ENCODE results near the gene LYL1. TPM values are rescaled to one million over a fixed set of nuclear protein-coding genes. Genes with fewer than 3 reads are reported as not detected.

Gene LYL1
- total RNA-seq, 4 donors from 2014 or later = 4.5 to 33.4 (median 16.7) TPM

GRCh38 chr19:13069415-13070359, 33.0 kb downstream of the LYL1 start:
- Histone ChIP-seq H3K9me3 (no peaks in the 10 kb centered on the region), H3K4me1 (peaks cover 29 to 53% (median 43%) of the 10 kb centered on the region in 4 donors), H3K36me3 (peaks cover 0 to 7% (median 0%) of the 10 kb centered on the region in 4 donors), H3K27ac (peak overlapping the region in 3 of 4 donors; percentile 4 to 72 (median 30)), H3K4me3 (no peak overlapping the region), H3K27me3 (no peaks in the 10 kb centered on the region)
- DNase-seq = no peak
- intact Hi-C loops (cut with DNase I; ENCODE audit: low total_unique reads) (loop anchor here (10.0 kb wide), 1 partner anchor 55 kb away; no protein-coding TSS in a partner anchor), in situ Hi-C loops (cut with MboI; ENCODE audit: low pct_ligation_motif_present in 1 of 4, low pct_unique_long_range_greater_than_20kb in 1 of 4, low sequenced_read_pairs in 3 of 4) (no loop called here)
- WGBS, 2 donors (ENCODE audit: low coverage in 1 of 2) = 40 to 56% methylated on average over 1 to 18 of the region's 20 CpGs
- TF ChIP-seq CTCF (IDR thresholded peaks at IDR 0.05) (no peak), POLR2AphosphoS5 (IDR thresholded peaks at IDR 0.05) (no peak), POLR2A (IDR thresholded peaks at IDR 0.05) (no peak), EP300 (IDR thresholded peaks at IDR 0.05; ENCODE audit: low read depth) (no peak)

- H3K36me3 ChIP-seq = no peaks in the 10 kb centered on the region
- TF ChIP-seq POLR2AphosphoS5 (IDR thresholded peaks at IDR 0.05) (no peak), POLR2A (IDR thresholded peaks at IDR 0.05) (no peak)
- peaks cover 29 to 67% (median 52%) of the 10 kb centered on the region in 4 donors for H3K4me1 ChIP-seq
- 15 to 66% methylated on average over 2 to 6 of the region's 6 CpGs for WGBS, 2 donors (ENCODE audit: low coverage in 1 of 2)
- H3K9me3 ChIP-seq = no peaks in the 10 kb centered on the region
- DNase-seq = no peak
- peak overlapping the region; percentile 11 to 72 (median 42) for H3K27ac ChIP-seq
- intact Hi-C loops (cut with DNase I; ENCODE audit: low total_unique reads) (loop anchor here (10.0 kb wide), 1 partner anchor 53 kb away; no protein-coding TSS in a partner anchor), in situ Hi-C loops (cut with MboI; ENCODE audit: low pct_ligation_motif_present in 1 of 4, low pct_unique_long_range_greater_than_20kb in 1 of 4, low sequenced_read_pairs in 3 of 4) (no loop called here)
- H3K27me3 ChIP-seq = no peaks in the 10 kb centered on the region
- no peak overlapping the region for H3K4me3 ChIP-seq
Measured at GRCh38 chr19:13068085-13068846, 34.4 kb downstream of the LYL1 start.

- TF ChIP-seq POLR2AphosphoS5 (IDR thresholded peaks at IDR 0.05) (no peak), EP300 (IDR thresholded peaks at IDR 0.05; ENCODE audit: low read depth) (no peak), POLR2A (IDR thresholded peaks at IDR 0.05) (no peak), CTCF (IDR thresholded peaks at IDR 0.05) (no peak)
- in situ Hi-C loops (cut with MboI; ENCODE audit: low pct_ligation_motif_present in 1 of 4, low pct_unique_long_range_greater_than_20kb in 1 of 4, low sequenced_read_pairs in 3 of 4) = no loop called here
- Histone ChIP-seq H3K4me3 (no peak overlapping the region), H3K27me3 (no peaks in the 10 kb centered on the region), H3K36me3 (no peaks in the 10 kb centered on the region), H3K4me1 (peaks cover 34 to 76% (median 54%) of the 10 kb centered on the region in 4 donors), H3K27ac (peak overlapping the region; percentile 18 to 72 (median 42)), H3K9me3 (no peaks in the 10 kb centered on the region)
- intact Hi-C loops (cut with DNase I; ENCODE audit: low total_unique reads) = loop anchor here (10.0 kb wide), 1 partner anchor 52 kb away; no protein-coding TSS in a partner anchor
- WGBS, 2 donors (ENCODE audit: low coverage in 1 of 2) = 17 to 51% methylated on average over 1 to 16 of the region's 17 CpGs
- DNase-seq = peak; percentile 60
Measured at GRCh38 chr19:13066933-13067807, 35.5 kb downstream of the LYL1 start.

GRCh38 chr19:13066226-13066625, 36.4 kb downstream of the LYL1 start:
- in situ Hi-C loops (cut with MboI; ENCODE audit: low pct_ligation_motif_present in 1 of 4, low pct_unique_long_range_greater_than_20kb in 1 of 4, low sequenced_read_pairs in 3 of 4) (no loop called here), intact Hi-C loops (cut with DNase I; ENCODE audit: low total_unique reads) (loop anchor here (10.0 kb wide), 1 partner anchor 51 kb away; no protein-coding TSS in a partner anchor)
- no peaks in the 10 kb centered on the region for H3K36me3 ChIP-seq
- peaks cover 39 to 85% (median 61%) of the 10 kb centered on the region in 4 donors for H3K4me1 ChIP-seq
- 74% methylated on average over 5 of the region's 5 CpGs; no CpG with 5 or more reads in 1 of the 2 donors for WGBS, 2 donors (ENCODE audit: low coverage in 1 of 2)
- H3K4me3 ChIP-seq = no peak overlapping the region
- TF ChIP-seq POLR2AphosphoS5 (IDR thresholded peaks at IDR 0.05) = no peak
- TF ChIP-seq POLR2A (IDR thresholded peaks at IDR 0.05) = no peak
- TF ChIP-seq EP300 (IDR thresholded peaks at IDR 0.05; ENCODE audit: low read depth) = no peak
- no peak for TF ChIP-seq CTCF (IDR thresholded peaks at IDR 0.05)
- no peak for DNase-seq
- H3K27ac ChIP-seq = peak overlapping the region in 3 of 4 donors; percentile 18 to 72 (median 38)
- H3K27me3 ChIP-seq = no peaks in the 10 kb centered on the region
- no peaks in the 10 kb centered on the region for H3K9me3 ChIP-seq

All from transverse colon (tissue), 4 donors.